ENCODE data around the gene EFCAB6.
A peak's percentile ranks its signal among the peaks of the same experiment; 100 is the strongest.

The EFCAB6 gene

GRCh38 chr22:43828725-43828997 is 16.6 kb upstream of the EFCAB6 start:
- no peak for FAIRE-seq

- no peak for FAIRE-seq
These were observed 16.0 kb upstream of the EFCAB6 start for GRCh38 chr22:43827926-43828724.

GRCh38 chr22:43827003-43827735 is 15.1 kb upstream of the EFCAB6 start:
- FAIRE-seq: no peak

- peak; percentile 74 for FAIRE-seq
These were observed 14.3 kb upstream of the EFCAB6 start for GRCh38 chr22:43826142-43827002.

- FAIRE-seq: no peak
These were observed 13.5 kb upstream of the EFCAB6 start for GRCh38 chr22:43825651-43826050.

- no peak for FAIRE-seq
These were observed 12.8 kb upstream of the EFCAB6 start for GRCh38 chr22:43824724-43825420.

GRCh38 chr22:43823911-43824665 is 12.0 kb upstream of the EFCAB6 start:
- no peak for FAIRE-seq

- FAIRE-seq: peak; percentile 91
These were observed 11.3 kb upstream of the EFCAB6 start for GRCh38 chr22:43823353-43823908.

GRCh38 chr22:43821606-43822425 is 9.7 kb upstream of the EFCAB6 start:
- FAIRE-seq: no peak

- FAIRE-seq: no peak
These were observed 8.7 kb upstream of the EFCAB6 start for GRCh38 chr22:43820651-43821305.

GRCh38 chr22:43819931-43820640 is 8.0 kb upstream of the EFCAB6 start:
- no peak for FAIRE-seq

- FAIRE-seq: no peak
These were observed 7.4 kb upstream of the EFCAB6 start for GRCh38 chr22:43819421-43819921.

GRCh38 chr22:43818981-43819380 is 6.9 kb upstream of the EFCAB6 start:
- no peak for FAIRE-seq

GRCh38 chr22:43817402-43817801 is 5.3 kb upstream of the EFCAB6 start:
- no peak for FAIRE-seq

- no peak for FAIRE-seq
These were observed 2.2 kb upstream of the EFCAB6 start for GRCh38 chr22:43814264-43814663.

- no peak for FAIRE-seq
These were observed 785 bp upstream of the EFCAB6 start for GRCh38 chr22:43812890-43813289.

GRCh38 chr22:43811777-43812148 is 342 bp downstream of the EFCAB6 start:
- no peak for FAIRE-seq

GRCh38 chr22:43802897-43803495 is 9.1 kb downstream of the EFCAB6 start:
- no peak for FAIRE-seq

GRCh38 chr22:43800970-43801369 is 11.1 kb downstream of the EFCAB6 start:
- FAIRE-seq: peak; percentile 87
